ENCODE measurements around the gene GPR85. TPM values are rescaled to one million over a fixed set of nuclear protein-coding genes. Genes with fewer than 3 reads are reported as not detected.

Gene GPR85
- total and polyA plus RNA-seq, 4 donors = 0.13 to 1.7 (median 0.42) TPM

GRCh38 chr7:113134025-113134424 is 47.4 kb upstream of the GPR85 start:
- Histone ChIP-seq H3K36me3 (ENCODE audit: control insufficient read depth in 4 of 4, insufficient read depth in 3 of 4, low read depth in 1 of 4, low read length in 3 of 4) (no peaks in the 10 kb centered on the region), H3K9ac (ENCODE audit: low read depth in 1 of 2, low read length in 2 of 2) (no peak overlapping the region), H3K27me3 (ENCODE audit: control insufficient read depth in 4 of 4, insufficient read depth in 4 of 4, low read length in 3 of 4) (peaks cover 0 to 3% (median 0%) of the 10 kb centered on the region in 4 donors), H3K9me3 (ENCODE audit: control insufficient read depth in 4 of 4, low read length in 3 of 4) (no peaks in the 10 kb centered on the region), H3K4me3 (ENCODE audit: low read depth in 1 of 3, low read length in 3 of 3) (no peak overlapping the region), H3K27ac (ENCODE audit: low read depth in 1 of 2, low read length in 2 of 2) (no peak overlapping the region), H3K4me1 (ENCODE audit: control insufficient read depth in 4 of 4, insufficient read depth in 4 of 4, low read length in 3 of 4) (no peaks in the 10 kb centered on the region)
- 75% methylated on average over 1 of the region's 1 CpG for WGBS
- TF ChIP-seq EGR1 (IDR thresholded peaks at IDR 0.05; ENCODE audit: low read depth in 2 of 2) (no peak), RXRA (IDR thresholded peaks at IDR 0.05) (no peak), FOXA1 (IDR thresholded peaks at IDR 0.05) (no peak), FOXA2 (IDR thresholded peaks at IDR 0.05) (no peak), HNF4A (conservative IDR thresholded peaks at IDR 0.05) (no peak), NR2F2 (IDR thresholded peaks at IDR 0.05) (no peak), HNF4G (IDR thresholded peaks at IDR 0.05) (no peak), SP1 (IDR thresholded peaks at IDR 0.05) (no peak), YY1 (IDR thresholded peaks at IDR 0.05) (no peak), RAD21 (IDR thresholded peaks at IDR 0.05) (no peak), GABPA (IDR thresholded peaks at IDR 0.05 in 1 of 2, conservative IDR thresholded peaks at IDR 0.05 in 1 of 2) (no peak), TAF1 (conservative IDR thresholded peaks at IDR 0.05) (no peak), REST (IDR thresholded peaks at IDR 0.05) (no peak), JUND (IDR thresholded peaks at IDR 0.05) (no peak)
- TF ChIP-seq, protein P1, sequence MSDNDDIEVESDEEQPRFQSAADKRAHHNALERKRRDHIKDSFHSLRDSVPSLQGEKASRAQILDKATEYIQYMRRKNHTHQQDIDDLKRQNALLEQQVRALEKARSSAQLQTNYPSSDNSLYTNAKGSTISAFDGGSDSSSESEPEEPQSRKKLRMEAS (IDR thresholded peaks at IDR 0.05) = no peak
- TF ChIP-seq, protein P2, sequence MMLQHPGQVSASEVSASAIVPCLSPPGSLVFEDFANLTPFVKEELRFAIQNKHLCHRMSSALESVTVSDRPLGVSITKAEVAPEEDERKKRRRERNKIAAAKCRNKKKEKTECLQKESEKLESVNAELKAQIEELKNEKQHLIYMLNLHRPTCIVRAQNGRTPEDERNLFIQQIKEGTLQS (IDR thresholded peaks at IDR 0.05) = no peak
- TF ChIP-seq, protein P3, sequence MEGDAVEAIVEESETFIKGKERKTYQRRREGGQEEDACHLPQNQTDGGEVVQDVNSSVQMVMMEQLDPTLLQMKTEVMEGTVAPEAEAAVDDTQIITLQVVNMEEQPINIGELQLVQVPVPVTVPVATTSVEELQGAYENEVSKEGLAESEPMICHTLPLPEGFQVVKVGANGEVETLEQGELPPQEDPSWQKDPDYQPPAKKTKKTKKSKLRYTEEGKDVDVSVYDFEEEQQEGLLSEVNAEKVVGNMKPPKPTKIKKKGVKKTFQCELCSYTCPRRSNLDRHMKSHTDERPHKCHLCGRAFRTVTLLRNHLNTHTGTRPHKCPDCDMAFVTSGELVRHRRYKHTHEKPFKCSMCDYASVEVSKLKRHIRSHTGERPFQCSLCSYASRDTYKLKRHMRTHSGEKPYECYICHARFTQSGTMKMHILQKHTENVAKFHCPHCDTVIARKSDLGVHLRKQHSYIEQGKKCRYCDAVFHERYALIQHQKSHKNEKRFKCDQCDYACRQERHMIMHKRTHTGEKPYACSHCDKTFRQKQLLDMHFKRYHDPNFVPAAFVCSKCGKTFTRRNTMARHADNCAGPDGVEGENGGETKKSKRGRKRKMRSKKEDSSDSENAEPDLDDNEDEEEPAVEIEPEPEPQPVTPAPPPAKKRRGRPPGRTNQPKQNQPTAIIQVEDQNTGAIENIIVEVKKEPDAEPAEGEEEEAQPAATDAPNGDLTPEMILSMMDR (IDR thresholded peaks at IDR 0.05; ENCODE audit: low read depth, low read length, missing input control) = no peak
- TF ChIP-seq, protein P4, sequence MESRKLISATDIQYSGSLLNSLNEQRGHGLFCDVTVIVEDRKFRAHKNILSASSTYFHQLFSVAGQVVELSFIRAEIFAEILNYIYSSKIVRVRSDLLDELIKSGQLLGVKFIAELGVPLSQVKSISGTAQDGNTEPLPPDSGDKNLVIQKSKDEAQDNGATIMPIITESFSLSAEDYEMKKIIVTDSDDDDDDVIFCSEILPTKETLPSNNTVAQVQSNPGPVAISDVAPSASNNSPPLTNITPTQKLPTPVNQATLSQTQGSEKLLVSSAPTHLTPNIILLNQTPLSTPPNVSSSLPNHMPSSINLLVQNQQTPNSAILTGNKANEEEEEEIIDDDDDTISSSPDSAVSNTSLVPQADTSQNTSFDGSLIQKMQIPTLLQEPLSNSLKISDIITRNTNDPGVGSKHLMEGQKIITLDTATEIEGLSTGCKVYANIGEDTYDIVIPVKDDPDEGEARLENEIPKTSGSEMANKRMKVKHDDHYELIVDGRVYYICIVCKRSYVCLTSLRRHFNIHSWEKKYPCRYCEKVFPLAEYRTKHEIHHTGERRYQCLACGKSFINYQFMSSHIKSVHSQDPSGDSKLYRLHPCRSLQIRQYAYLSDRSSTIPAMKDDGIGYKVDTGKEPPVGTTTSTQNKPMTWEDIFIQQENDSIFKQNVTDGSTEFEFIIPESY (IDR thresholded peaks at IDR 0.05) = no peak
- DNase-seq (ENCODE audit: low spot score) = no peak
